ENCODE data around the gene ERC2.

The ERC2 gene

DNA sequence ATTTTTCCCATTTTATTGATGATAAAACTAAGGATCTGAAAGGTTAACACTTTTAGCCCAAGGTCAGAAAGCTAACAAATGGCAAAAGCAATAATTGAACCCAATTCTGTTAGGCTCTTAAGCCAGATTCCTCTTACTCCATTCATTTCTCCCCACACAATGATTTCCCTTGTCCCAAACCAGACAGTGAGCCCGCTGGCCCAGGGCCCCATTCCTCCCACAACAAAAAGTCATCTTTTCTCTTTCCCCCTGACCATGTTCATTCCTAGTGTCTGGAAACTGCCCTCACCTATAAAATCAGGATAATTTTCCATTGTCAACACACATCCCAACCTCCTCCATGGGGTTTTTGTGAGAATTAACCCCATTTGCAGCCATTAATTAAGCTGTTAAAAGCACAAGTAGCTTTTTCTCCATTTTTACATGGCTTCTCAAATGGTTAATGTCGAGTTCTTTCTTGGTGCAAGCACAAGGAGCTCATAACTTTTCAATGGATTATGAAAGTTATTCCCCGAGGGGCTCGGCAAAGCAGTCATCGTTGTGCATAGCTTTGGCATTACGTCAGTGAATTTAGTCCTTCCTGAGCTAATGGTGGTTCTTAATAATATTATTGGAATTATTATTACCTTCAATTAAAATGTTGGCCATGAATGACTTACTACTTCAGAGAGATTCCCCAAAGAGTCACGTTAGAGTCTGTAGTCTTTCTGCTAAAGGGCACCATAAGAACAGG lies 830.2 kb downstream of the ERC2 start:
- in situ Hi-C loops (cut with MboI; ENCODE audit: low sequenced_read_pairs) = no loop called here

GRCh38 chr3:55636300-55637195 lies 831.7 kb downstream of the ERC2 start:
- in situ Hi-C loops (cut with MboI; ENCODE audit: low sequenced_read_pairs) = no loop called here

DNA sequence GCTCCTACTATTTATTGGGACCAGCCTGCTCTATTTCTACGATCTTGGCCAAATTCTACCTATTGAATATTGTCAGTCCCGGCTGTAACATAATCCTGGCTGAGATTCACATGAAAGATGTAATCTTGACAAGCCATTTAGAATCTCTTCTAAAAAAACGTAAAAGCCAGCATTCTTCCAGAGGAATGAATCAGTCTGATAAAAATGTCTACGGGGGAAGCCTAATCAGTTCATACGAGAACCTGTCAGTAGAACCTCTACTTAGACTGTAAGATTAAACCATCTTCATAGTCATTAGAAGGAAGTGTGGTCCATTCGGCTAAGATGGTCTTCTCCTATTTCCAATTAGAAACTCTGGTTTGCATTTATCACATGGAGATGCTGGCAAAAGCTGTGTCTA lies 833.9 kb downstream of the ERC2 start:
- in situ Hi-C loops (cut with MboI; ENCODE audit: low sequenced_read_pairs) = no loop called here

DNA sequence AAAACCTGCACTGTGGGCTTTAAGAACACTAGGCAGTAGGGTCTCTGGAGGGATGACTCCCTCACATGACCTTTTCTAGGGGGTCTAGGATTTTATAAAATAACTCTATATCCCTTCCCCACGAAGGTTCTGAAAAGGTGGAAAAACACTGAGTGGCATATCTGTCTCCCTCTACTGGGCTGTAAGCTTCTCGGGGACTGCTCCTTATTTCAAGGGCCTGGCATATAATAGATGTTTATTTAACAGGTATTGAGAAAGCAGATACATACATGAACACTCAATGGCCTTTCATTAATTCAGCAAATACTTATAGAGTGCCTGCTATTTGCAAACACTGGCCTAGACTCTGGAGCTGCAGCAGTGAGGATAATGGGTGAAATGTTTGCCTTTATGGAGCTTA lies 834.9 kb downstream of the ERC2 start:
- in situ Hi-C loops (cut with MboI; ENCODE audit: low sequenced_read_pairs) = no loop called here

DNA sequence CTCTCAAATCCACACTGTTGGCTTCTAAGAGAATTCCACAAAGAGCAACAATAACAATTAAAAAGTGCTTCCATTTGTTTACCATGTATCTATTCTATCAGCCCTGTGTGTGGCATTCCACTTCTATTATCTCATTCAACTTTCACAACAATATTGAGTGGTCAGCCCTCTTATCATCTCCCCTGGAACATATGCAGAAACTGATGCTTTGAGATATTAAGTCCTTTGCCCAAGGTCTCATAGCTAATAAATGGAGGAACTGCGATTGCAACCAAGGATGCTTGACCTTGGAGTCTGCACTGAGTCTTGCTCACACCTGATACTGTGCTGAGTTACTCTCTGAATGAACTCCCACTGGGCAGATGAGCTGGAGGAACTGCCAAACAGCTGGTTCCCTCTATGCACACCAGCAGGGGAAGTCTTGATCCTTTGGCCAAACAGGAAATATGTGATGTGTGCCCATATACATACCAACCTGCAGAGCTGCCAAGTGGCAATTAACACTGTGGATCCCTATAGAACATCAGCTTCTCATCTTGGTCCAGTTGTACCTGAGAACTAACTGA lies 836.4 kb downstream of the ERC2 start:
- in situ Hi-C loops (cut with MboI; ENCODE audit: low sequenced_read_pairs) = no loop called here

- in situ Hi-C loops (cut with MboI; ENCODE audit: low sequenced_read_pairs) = no loop called here
These were observed 837.4 kb downstream of the ERC2 start for GRCh38 chr3:55630921-55631299.

DNA sequence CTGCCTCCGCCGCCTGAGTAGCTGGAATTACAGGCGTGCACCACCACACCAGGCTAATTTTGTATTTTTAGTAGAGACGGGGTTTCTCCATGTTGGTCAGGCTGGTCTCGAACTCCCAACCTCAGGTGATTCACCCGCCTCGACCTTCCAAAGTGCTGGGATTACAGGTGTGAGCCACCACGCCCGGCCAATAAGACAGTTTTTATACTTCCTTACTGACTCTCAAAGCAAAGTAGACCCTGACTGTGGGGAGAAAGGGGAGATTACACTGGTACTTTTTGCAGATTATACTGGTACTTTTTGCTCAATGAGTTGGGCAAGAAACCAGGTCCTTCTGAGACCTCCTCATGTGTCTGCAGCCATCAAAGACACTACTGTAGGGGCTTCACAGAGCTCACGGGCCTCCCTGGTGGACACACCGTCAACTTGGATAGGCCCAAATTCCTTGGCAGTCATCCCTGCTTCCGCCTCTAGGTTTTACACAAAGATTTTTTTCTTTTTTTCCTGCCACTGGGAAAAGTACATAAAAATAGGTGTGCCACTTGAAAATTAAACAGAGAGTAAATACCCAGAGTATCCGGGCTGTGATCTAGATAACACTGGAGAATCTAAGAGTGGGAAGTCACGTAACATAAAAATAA lies 837.9 kb downstream of the ERC2 start:
- in situ Hi-C loops (cut with MboI; ENCODE audit: low sequenced_read_pairs) = no loop called here

DNA sequence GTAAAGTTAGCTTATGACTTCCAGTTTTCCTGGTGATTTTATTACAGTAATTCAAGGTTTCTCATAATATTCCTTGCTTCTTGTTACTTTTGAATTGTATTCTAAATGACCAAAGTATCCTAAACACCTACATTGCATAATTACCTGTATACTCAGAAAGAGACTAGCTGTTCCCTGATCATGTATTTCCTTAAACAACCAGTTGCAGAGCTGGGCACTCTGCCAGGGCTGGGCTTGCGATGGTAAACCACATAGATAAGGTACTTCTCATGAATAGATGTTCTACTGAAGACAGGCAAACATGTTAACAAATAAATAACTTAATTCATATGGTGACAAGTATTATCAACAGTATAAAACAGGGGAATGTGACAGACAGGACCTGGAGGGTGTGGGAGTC lies 838.8 kb downstream of the ERC2 start:
- in situ Hi-C loops (cut with MboI; ENCODE audit: low sequenced_read_pairs) = no loop called here

- in situ Hi-C loops (cut with MboI; ENCODE audit: low sequenced_read_pairs) = no loop called here
These were observed 842.0 kb downstream of the ERC2 start for GRCh38 chr3:55626279-55626665.

DNA sequence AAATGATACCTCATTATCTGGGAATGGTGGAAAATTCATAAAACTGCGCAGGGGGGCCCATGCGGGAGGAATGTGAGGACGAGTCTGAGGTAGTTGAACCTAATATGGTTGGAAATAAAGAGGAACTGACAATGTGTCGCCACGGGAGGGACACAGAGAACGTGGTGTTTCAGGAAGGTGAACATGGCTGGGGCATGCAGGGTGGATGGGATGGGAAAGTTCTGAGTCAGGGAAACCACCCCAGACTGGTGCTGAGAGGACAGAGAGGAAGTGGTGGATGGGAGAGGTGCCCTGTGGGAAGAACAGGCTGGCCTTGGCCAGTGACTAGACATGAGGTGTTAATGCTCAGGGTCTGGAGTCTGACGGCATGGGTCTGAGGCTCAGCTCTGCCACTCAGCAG lies 844.0 kb downstream of the ERC2 start:
- in situ Hi-C loops (cut with MboI; ENCODE audit: low sequenced_read_pairs) = no loop called here

DNA sequence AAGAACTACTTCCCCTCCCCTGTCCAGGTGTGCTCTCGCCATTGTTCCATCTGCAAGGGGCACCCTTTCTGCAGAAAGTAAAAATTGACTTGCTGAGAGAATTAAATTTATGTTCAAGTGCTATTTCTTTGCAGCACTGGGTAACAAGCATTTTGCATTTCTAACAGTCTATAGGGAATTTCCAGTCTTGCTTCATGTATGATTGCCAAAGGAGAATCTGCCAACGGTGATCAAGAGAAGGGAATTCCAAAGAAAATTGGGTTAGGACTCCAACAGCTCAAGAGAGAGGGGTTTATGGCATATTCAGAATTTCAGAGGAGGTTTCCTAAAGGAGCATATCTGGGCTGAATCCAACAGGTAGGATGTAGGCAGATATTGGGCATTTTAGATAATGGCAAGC lies 844.5 kb downstream of the ERC2 start:
- in situ Hi-C loops (cut with MboI; ENCODE audit: low sequenced_read_pairs) = no loop called here

DNA sequence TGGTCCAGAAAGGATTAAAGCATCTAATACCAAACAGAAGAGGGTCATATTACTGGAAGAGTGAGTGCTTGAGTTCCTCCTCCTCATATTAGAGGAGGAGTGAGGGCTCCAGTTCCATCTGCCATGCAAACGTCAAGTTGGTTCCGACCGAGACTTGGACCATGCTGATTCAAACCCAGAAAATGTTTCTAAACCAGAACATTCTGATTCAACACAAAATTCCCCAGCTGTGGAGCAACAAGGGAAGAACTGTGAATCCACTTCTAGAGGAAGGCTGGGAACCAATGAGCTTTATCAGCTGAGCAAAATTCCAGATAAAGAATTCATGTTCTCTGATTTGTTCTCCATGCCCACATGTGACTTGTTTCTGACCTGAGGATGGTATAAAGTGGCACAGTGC lies 845.5 kb downstream of the ERC2 start:
- in situ Hi-C loops (cut with MboI; ENCODE audit: low sequenced_read_pairs) = no loop called here

GRCh38 chr3:55622116-55622515 lies 846.2 kb downstream of the ERC2 start:
- in situ Hi-C loops (cut with MboI; ENCODE audit: low sequenced_read_pairs) = no loop called here

DNA sequence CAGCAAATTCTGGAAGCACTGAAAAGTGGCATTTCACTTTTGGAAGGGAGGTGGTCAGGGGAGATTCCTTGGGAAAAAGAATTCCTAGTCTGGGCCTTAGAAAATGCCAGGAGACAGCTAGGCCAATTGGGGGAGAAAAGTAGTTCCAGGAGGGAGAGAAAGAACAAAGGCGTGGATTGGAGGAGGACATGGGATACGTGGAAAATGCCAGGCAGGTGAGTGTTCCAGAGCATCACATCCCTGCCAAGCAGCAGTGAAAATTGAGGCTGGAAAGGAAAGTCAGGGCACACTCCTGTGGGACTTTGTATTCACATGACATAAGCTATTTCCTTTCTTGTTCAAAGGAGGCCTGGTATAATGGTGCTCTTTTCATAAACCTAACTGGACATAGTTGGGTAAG lies 846.6 kb downstream of the ERC2 start:
- in situ Hi-C loops (cut with MboI; ENCODE audit: low sequenced_read_pairs) = no loop called here

GRCh38 chr3:55621026-55621422 lies 847.2 kb downstream of the ERC2 start:
- in situ Hi-C loops (cut with MboI; ENCODE audit: low sequenced_read_pairs) = no loop called here

DNA sequence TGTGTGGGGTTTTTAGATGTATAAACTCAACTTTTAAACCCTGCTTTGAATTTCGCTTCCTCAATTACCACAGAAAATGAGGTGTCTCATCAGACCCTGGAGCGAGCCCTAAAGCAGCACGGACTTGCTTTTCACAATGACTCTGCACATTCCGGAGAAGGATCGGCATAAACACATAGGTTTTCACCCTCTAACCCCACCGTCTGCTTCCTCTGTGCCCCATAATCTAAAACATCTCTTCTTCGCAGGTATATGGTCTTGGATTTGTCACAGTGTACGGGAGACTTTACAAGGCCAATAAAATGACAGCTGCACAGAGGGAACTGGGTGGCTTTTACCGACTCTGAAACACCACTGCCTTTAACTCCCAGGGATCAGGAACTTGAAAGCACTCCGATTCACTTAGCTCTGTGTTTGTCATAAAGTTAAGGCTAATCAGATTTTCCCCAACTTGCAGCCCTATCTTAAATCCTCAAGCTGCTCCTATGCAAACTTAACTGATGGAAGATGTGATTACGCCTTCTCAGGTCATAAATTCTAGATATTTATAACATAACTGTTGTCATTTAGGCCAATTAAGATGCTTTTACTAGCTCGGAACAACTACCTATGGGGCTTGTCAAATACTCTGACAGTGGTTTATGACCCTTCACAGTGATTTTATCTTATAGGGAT lies 847.8 kb downstream of the ERC2 start:
- in situ Hi-C loops (cut with MboI; ENCODE audit: low sequenced_read_pairs) = no loop called here

- in situ Hi-C loops (cut with MboI; ENCODE audit: low sequenced_read_pairs) = no loop called here
These were observed 849.0 kb downstream of the ERC2 start for GRCh38 chr3:55619046-55619808.

- in situ Hi-C loops (cut with MboI; ENCODE audit: low sequenced_read_pairs) = no loop called here
These were observed 850.9 kb downstream of the ERC2 start for GRCh38 chr3:55617385-55617784.

DNA sequence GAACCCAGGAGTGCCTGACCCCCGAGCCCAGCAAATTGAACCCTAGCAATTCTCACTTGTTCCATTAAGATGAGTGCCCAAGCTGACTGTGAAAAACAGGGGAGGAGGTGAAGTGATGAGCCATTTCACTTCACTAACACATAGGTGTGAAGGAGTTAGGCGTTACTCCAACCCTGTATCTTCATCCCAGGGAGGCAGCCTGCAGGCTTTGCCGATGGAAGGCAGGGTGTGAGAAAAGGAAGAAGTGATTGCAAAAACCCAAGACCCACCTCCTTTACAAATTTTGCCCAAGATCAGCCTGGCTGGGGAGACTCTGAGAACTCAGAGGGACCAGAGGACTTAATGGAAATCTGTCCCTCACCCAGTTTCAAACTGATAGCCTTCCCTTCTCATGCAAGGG lies 851.5 kb downstream of the ERC2 start:
- in situ Hi-C loops (cut with MboI; ENCODE audit: low sequenced_read_pairs) = no loop called here

DNA sequence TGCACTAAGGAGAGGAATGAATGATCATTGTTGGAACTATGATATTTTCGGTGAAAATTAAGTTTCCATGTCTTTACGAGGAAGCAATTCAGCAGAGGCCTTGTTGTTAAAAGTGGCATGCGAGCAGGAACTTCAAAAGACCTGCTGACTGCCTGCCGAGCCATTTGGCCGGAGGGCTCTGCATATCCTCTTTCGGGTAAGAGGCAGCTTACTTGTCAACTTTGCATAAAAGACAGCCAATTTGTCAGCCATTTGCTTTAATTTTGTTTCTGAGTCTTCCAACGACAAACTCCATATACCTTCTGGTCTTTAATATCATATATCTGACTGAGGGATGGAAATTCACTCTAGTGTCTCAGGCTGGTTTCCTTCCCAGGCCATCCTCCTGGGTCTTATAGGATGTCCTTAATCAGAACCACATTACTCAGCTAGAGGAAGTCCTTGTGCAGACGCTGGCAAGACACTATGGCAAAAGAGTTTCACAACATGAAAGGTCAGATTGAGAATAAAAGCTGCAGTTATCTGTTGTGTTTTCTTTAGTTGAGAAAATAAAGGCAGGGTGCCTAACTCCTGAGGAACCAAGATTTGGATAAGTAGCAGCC lies 852.5 kb downstream of the ERC2 start:
- in situ Hi-C loops (cut with MboI; ENCODE audit: low sequenced_read_pairs) = no loop called here
